NCI-H1417 (cell line): ENCODE data around the gene PML.
"Not testable (repeated sequence)": the region's sequence is repeated elsewhere in the genome, so short reads cannot be mapped to it uniquely, and the experiment has no call there.

Experiments
- DNase-seq, 3 experiments: peaks; one replicate each; lab custom pipeline; 2025; lab: John Stamatoyannopoulos, UW

PML gene

GRCh38 chr15:74056330-74056729 lies 61.8 kb downstream of the PML start:
- not testable (repeated sequence) for DNase-seq

- DNase-seq = not testable (repeated sequence)
Measured at GRCh38 chr15:74059050-74059833, 64.7 kb downstream of the PML start.

GRCh38 chr15:74060251-74060650 lies 65.7 kb downstream of the PML start:
- DNase-seq = no peak

GRCh38 chr15:74062236-74062635 lies 67.7 kb downstream of the PML start:
- DNase-seq = no peak

- no peak for DNase-seq
Measured at GRCh38 chr15:74062671-74063070, 68.2 kb downstream of the PML start.

GRCh38 chr15:74063425-74064146 lies 69.1 kb downstream of the PML start:
- DNase-seq = not testable (repeated sequence)

- not testable (repeated sequence) for DNase-seq
Measured at GRCh38 chr15:74064183-74064582, 69.7 kb downstream of the PML start.

- not testable (repeated sequence) for DNase-seq
Measured at GRCh38 chr15:74064822-74065221, 70.3 kb downstream of the PML start.

GRCh38 chr15:74065684-74066411 lies 71.3 kb downstream of the PML start:
- DNase-seq = not testable (repeated sequence)

GRCh38 chr15:74071645-74072044 lies 77.1 kb downstream of the PML start:
- DNase-seq = not testable (repeated sequence)

- not testable (repeated sequence) for DNase-seq
Measured at GRCh38 chr15:74072132-74072531, 77.6 kb downstream of the PML start.

- DNase-seq = not testable (repeated sequence)
Measured at GRCh38 chr15:74072614-74073337, 78.3 kb downstream of the PML start.

GRCh38 chr15:74075781-74076180 lies 81.3 kb downstream of the PML start:
- not testable (repeated sequence) for DNase-seq

GRCh38 chr15:74082450-74082849 lies 87.9 kb downstream of the PML start, which contains the start of gene GOLGA6A:
Gene GOLGA6A, minus strand, starts transcription at chr15:74082550. Its CDS starts 41 bp downstream, at chr15:74082509.
- DNase-seq = not testable (repeated sequence)

- DNase-seq = not testable (repeated sequence)
Measured at GRCh38 chr15:74094567-74094966, 100.1 kb downstream of the PML start.

- DNase-seq = not testable (repeated sequence)
Measured at GRCh38 chr15:74095610-74096009, 101.1 kb downstream of the PML start.

GRCh38 chr15:74096753-74097474 lies 102.4 kb downstream of the PML start:
- DNase-seq = not testable (repeated sequence)
